ENCODE results near the gene OPHN1.

Gene OPHN1

DNA sequence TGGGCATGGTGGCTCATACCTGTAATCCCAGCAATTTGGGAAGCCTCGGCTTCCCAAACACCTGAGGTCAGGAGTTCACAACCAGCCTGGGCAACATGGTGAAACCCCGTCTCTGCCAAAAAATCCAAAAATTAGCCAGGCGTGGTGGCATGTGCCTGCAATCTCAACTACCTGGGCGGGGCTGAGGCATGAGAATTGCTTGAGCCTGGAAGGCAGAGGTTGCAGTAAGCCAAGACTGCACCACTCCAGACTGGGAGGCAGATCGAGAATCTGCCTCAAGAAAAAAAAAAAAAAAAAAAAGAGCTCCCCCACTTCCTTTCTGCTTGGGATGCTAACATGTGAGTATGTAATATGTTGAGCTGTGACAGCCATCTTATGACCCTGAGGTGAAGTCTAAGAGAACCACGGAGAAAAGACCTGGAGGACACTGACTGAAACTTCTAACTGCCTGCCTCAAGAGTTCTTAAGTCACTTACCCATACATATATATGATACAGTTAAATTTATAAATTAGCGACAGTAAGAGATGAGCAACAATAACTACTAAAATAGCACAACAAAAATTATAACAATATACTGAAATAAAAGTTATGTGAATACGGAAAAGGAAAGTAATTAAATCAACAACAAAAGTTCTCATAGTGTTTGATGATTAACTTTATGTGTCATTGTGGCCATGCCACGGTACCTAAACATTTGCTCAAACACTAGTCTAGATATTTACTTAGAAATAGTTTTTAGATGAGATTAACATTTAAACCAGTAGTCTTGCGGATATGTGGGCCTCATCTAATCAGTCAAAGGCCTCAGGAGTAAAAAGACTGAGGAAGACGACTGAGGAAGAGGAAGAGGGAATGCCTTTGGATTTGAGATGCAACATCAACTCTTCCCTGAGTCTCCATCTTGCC is 178.3 kb downstream of the OPHN1 start:
- no peak overlapping the region for H3K4me3 Mint-ChIP-seq
- H3K27ac Mint-ChIP-seq = no peak overlapping the region
- H3K9me3 Mint-ChIP-seq = no peaks in the 10 kb centered on the region
- no peaks in the 10 kb centered on the region for H3K27me3 Mint-ChIP-seq
- H3K36me3 Mint-ChIP-seq = no peaks in the 10 kb centered on the region
- no peaks in the 10 kb centered on the region for H3K4me1 Mint-ChIP-seq

DNA sequence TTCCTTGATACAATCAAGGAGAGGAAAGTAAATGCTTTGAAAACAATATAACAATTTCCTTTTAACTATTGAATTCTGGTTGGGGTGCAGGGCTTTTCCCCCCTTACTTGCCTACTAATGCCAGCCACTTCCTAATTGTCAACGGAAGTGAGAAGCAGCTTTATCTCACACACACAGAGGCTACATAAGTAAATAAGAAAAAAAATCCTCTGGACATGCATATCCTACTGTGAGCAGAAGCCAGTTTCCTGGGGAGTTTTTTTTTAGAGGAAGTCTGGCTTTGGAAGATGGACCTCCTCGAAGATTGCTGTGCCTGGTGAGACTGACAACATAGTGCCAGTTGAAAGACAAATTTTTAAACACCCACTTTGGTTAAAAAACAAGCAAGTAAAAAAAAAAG is 180.6 kb downstream of the OPHN1 start:
- H3K4me1 Mint-ChIP-seq = no peaks in the 10 kb centered on the region
- no peaks in the 10 kb centered on the region for H3K9me3 Mint-ChIP-seq
- no peak overlapping the region for H3K27ac Mint-ChIP-seq
- H3K27me3 Mint-ChIP-seq = peaks cover 2% of the 10 kb centered on the region
- no peak overlapping the region for H3K4me3 Mint-ChIP-seq
- H3K36me3 Mint-ChIP-seq = no peaks in the 10 kb centered on the region

DNA sequence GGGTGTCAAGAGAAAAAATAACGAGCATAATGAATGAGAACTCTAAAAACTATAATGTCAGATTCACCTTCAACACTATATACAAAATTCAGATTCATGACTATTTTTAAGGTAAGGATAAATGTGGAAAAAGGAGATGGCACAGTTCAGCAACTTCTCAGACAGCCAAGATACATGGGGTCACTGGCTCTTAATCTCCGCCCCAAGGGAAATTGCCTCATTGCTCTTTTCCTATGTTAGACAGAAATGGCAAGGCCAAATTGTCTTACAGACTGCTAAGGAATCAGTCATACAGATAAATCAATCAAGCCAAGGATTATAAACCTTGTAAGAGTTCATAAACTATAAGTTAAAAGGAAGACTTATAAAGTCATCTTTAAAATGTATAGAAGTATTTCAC is 183.4 kb downstream of the OPHN1 start:
- Mint-ChIP-seq H3K9me3 (no peaks in the 10 kb centered on the region), H3K27me3 (peaks cover 2% of the 10 kb centered on the region), H3K4me1 (no peaks in the 10 kb centered on the region), H3K27ac (no peak overlapping the region), H3K36me3 (no peaks in the 10 kb centered on the region), H3K4me3 (no peak overlapping the region)

DNA sequence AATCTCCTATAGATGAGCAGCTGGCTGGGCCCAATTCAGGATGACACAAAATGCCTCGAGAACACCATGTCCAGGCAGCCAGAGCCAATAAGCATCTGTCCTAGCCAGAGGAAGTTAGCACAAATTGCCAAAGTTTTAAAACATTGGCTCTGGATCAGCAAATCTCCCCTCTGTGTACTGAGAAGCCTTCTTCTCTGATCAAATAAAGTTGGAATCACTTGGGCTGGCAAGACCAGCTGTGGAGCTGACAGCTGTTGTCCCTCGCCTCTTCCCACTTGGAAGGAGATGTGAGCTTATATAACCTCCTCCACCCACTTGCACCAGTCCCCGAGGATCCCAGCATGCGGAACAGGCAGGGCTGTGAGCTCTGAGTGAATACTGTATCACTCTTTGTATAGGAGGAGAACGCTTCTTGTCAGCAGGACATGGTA is 183.9 kb downstream of the OPHN1 start:
- H3K4me1 Mint-ChIP-seq = no peaks in the 10 kb centered on the region
- no peaks in the 10 kb centered on the region for H3K36me3 Mint-ChIP-seq
- peaks cover 2% of the 10 kb centered on the region for H3K27me3 Mint-ChIP-seq
- H3K4me3 Mint-ChIP-seq = no peak overlapping the region
- H3K27ac Mint-ChIP-seq = no peak overlapping the region
- no peaks in the 10 kb centered on the region for H3K9me3 Mint-ChIP-seq

DNA sequence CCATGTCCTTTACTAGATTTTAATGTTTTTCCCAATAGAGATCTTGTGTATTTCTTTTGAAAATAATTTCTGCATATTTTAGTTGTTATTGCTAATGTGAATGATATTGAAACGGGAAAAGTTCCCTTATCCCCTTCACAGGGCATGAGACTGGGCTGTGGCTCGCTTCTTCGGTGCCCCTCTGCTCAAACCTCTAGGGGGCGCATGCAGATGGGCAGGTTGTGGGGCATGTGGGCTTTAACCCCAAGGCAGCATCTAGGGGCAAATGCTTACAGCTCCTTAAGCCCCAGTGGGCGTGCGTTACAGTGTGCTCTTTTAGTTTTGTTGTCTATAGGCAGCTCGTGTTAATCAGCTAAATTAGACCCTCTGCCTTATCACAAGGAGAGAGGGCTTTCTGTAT is 194.7 kb downstream of the OPHN1 start:
- Mint-ChIP-seq H3K27me3 (no peaks in the 10 kb centered on the region), H3K9me3 (no peaks in the 10 kb centered on the region), H3K4me3 (no peak overlapping the region), H3K36me3 (no peaks in the 10 kb centered on the region), H3K4me1 (no peaks in the 10 kb centered on the region), H3K27ac (no peak overlapping the region)

DNA sequence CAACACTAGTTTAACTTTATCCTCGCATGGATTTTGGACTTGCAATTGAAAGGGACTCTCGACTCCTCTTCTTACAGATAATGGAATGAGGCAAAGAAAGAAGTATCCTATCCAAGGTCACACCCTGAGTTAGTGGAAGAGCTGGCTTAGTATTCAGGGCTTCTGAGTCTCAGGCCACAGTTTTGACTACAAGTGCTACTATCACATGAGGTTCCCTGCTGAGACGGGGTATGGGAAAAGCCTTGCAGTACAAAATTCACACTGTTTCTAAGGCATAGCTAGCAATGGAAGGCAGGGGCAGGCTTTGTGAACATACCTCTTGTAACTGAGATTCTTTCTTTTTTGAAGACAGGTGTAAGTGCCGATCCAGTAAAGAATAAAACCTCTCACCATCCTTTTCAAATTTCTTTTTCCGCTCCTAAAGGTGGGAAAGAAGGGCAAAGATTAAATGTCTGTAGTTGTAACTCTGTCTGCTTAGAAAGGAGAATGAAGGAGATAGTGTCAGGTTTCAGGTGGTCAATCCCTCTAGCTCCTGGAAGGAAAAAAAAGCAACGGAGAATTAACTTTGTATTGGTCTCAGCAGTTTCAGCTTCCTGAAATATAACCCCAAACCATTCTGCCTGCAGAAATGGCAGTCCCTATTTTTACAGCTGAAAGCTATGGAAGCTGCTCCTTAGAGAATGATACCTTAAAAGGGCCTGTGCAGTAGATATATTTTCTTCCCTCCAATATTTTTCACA is 199.0 kb downstream of the OPHN1 start:
- Mint-ChIP-seq H3K4me3 (no peak overlapping the region), H3K27ac (no peak overlapping the region), H3K36me3 (no peaks in the 10 kb centered on the region), H3K4me1 (no peaks in the 10 kb centered on the region), H3K27me3 (no peaks in the 10 kb centered on the region), H3K9me3 (no peaks in the 10 kb centered on the region)

DNA sequence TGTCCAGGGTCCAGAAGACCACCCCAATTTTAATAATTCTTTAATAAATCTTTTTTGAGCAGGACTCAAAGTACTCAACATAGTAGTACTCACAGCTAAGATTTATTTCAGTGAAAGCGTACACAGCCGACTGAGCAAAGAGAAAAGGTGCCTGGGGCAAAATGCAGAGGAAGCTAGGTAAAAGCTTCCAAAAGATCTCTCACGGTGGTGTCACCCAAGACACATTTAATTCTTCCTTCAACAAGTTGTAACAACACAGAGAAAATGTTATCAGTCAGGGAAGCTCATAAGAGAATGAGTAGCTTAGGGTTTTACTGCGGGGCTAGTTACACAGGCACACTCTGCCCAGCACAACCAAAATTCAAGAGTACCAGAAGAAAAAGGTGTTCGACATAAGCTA is 201.1 kb downstream of the OPHN1 start:
- Mint-ChIP-seq H3K27me3 (no peaks in the 10 kb centered on the region), H3K9me3 (no peaks in the 10 kb centered on the region), H3K4me1 (no peaks in the 10 kb centered on the region)

DNA sequence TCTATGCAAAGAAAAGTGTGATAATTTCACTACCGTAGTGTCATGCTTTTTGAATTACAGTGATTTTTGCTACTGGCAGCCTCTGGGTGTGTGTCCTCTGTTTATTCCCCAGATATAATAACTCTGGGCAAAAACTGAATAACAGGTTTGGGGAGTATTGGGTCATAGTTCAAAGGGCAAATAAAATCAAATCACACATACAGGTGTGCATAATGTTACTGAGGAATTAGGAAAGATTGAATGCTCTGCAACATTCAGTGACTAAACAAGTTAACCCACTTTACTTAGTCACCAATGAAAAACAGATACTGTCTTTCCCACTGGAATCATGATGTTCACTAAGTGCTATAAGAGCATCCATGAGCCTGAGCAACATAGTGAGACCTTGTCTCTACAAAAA is 224.3 kb downstream of the OPHN1 start:
- Mint-ChIP-seq H3K27me3 (peaks cover 6% of the 10 kb centered on the region), H3K4me3 (no peak overlapping the region), H3K9me3 (no peaks in the 10 kb centered on the region), H3K4me1 (no peaks in the 10 kb centered on the region), H3K36me3 (no peaks in the 10 kb centered on the region), H3K27ac (no peak overlapping the region)

More for the DNA sequence above, 201.1 kb downstream of the OPHN1 start:
- Mint-ChIP-seq H3K27ac (no peak overlapping the region), H3K36me3 (no peaks in the 10 kb centered on the region), H3K4me3 (no peak overlapping the region)

DNA sequence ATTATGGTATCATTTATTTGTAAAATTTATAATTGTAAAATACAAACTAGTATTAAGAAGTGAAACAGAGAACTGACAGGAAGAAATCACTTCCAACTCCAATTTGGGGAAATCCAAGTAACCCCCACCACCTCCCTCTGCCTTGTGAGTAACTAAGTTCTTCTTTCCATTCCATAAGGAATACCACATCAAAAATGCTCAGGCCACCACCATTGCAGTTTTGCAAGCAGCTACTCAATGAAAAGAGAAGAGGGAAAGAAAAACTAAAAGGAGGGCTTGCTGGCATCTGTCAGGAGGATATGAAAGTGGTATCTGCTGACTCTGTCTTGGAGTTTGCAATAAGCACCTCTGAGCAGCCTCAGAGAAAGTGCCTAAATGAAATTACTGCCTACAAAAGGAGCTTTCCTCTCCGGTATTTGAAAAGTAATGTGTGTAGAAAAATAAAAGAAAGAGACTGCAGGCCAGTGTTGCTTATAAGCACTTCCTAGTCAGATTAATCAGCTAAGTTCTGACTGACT is 228.7 kb downstream of the OPHN1 start:
- H3K36me3 Mint-ChIP-seq = no peaks in the 10 kb centered on the region
- H3K4me3 Mint-ChIP-seq = no peak overlapping the region
- no peaks in the 10 kb centered on the region for H3K4me1 Mint-ChIP-seq
- H3K27me3 Mint-ChIP-seq = peaks cover 1% of the 10 kb centered on the region
- no peak overlapping the region for H3K27ac Mint-ChIP-seq
- no peaks in the 10 kb centered on the region for H3K9me3 Mint-ChIP-seq

DNA sequence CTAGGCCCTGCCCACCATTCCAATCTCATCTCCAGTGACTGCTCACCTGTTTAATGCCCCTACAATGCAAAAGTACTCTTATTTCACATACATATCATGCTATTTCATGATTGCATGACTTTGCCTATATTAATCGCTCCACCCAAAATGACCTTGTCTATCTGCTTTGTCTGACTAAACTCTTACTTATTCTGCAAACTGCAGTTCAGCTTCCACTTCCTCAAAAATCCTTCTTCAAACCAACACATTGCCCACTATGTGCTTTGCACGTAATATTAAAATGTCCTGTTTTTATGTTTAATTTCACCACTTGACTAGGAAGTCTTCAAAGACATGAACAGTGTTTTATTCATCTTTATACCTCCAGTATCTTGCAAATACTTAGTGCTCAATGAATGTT is 229.6 kb downstream of the OPHN1 start:
- Mint-ChIP-seq H3K4me3 (no peak overlapping the region), H3K4me1 (no peaks in the 10 kb centered on the region), H3K9me3 (no peaks in the 10 kb centered on the region), H3K36me3 (no peaks in the 10 kb centered on the region), H3K27ac (no peak overlapping the region), H3K27me3 (peaks cover 1% of the 10 kb centered on the region)

DNA sequence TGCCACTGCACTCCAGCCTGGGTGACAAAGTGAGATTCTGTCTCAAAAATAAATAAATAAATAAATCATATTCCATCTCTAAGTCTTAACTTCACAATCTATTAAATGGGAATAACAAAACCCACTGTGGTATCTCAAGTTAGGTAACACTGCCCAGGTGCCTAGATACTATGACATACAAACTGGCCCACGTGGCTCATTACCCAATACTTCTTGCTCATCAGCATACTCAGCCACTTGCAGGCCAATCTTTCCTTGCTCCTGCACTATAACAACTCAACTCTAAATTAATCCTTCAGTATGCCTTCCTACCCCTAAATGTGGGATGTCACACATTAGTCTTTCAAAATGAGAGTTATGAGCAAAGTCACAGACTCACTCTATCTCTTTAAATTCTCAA is 230.1 kb downstream of the OPHN1 start:
- H3K27me3 Mint-ChIP-seq = peaks cover 1% of the 10 kb centered on the region
- H3K4me1 Mint-ChIP-seq = no peaks in the 10 kb centered on the region
- no peaks in the 10 kb centered on the region for H3K9me3 Mint-ChIP-seq
- no peak overlapping the region for H3K4me3 Mint-ChIP-seq
- no peaks in the 10 kb centered on the region for H3K36me3 Mint-ChIP-seq
- H3K27ac Mint-ChIP-seq = no peak overlapping the region

DNA sequence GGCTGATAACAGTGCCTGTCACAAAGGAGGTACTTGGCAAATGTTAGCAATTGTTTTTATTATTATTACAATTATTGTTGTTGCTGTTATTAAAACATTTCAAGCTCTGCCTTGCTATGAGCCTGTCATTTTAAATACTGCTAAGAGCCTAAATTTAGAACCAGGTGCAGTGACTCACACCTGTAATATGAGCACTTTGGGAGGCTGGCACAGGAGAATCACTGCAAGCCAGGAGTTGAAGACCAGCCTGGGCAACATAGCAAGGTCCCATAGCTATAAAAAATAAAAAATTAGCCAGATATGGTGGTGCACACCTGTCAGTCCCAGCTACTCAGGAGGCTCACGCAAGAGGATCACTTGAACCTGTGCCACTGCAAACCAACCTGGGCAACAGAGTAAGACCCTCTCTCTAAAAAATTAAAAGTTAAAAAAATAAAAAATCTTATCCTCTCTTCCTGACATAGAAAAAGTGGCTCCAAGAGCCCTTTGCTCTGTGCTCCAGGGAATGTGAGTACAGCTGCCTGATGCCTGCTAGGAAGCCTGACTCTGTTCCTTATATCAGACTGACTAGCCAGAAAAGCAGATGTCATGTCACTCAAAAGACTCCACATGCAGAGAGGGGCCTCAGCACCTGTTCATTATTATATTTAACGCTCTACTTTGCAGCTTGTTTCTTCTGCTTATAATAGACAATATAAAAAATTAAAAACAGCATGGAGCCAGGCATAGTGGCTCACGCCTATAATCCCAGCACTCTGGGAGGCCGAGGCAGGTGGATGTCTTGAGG is 234.0 kb downstream of the OPHN1 start:
- no peaks in the 10 kb centered on the region for H3K4me1 Mint-ChIP-seq
- no peaks in the 10 kb centered on the region for H3K27me3 Mint-ChIP-seq
- H3K4me3 Mint-ChIP-seq = no peak overlapping the region
- no peaks in the 10 kb centered on the region for H3K36me3 Mint-ChIP-seq
- H3K9me3 Mint-ChIP-seq = no peaks in the 10 kb centered on the region
- H3K27ac Mint-ChIP-seq = no peak overlapping the region

DNA sequence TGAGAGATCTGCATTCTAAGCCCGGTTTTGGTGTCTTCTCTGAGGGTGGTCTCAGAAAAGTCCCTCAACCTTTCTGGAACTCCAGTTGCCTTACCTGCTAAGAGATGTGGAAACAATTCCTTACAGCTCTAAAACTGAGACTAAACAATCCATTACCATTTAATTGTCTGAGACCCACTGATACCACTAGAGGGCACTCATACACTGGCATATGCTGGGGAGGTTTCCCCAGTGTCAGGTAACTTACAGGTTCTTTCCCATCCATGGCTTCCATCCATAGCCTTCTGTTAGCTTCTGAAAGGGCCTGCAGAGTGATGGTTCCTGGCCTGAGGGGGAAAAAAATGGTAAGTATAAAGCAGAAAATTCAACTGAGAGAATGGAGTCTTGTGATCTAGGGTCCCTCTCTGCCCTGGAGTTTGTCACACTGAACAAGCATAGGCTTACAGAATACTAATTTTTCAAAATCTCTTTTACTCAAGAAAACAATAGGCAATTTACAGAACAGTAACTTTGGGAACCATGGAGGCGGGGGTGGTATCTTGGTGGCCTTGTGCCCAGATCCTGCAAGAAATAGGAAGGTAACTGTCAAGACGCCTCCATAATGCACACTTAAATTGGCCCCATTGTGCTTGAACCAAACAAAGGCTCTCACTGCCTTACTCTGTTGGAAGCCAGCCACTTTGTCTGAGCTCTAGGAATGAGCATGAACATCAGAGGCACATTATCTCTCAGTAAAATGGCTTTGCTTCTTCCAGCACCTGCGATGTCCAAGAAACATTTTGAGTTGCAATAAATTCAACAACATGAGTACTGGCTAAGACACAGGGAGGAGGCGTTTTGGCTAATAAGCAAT is 236.1 kb downstream of the OPHN1 start:
- H3K36me3 Mint-ChIP-seq = no peaks in the 10 kb centered on the region
- peaks cover 7% of the 10 kb centered on the region for H3K4me1 Mint-ChIP-seq
- H3K27ac Mint-ChIP-seq = no peak overlapping the region
- H3K27me3 Mint-ChIP-seq = no peaks in the 10 kb centered on the region
- H3K9me3 Mint-ChIP-seq = no peaks in the 10 kb centered on the region
- no peak overlapping the region for H3K4me3 Mint-ChIP-seq

DNA sequence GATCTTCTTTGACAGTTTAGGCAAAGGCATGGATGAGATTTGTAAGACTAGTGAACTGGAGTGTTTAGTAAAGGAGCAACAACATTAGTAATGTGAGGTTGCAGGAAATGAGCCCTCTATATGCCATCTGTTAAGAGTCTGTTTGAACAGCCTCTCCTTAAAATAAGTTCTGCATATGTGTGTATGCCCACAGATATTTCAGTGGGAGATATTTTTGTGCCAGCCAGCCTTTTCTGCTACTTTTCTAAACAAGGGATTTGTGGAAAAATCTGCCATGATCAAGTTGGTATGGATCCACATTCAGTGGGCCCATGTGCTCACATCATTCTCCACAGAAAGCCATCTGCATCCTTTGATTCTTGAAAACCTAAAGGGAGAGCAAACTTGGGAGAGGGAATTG is 237.7 kb downstream of the OPHN1 start:
- H3K9me3 Mint-ChIP-seq = no peaks in the 10 kb centered on the region

DNA sequence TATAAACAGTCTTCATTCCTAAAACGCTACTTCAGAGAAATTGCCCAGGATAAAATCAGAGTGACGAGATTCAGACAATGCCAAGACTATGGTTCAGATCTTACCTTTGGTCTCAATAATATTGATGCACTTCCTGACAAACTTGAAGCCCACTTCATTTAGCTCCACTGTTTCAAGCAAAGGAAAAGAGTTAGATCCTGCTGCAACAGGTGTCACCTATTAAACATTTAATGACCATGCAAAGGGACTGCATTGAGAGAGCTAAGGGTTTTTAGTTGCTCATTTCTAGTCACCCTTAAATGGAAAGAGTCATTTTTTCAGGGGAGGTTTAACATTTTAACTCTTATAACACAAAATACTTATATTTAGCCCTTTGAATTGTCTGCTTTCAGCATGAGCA is 239.5 kb downstream of the OPHN1 start:
- Mint-ChIP-seq H3K9me3 (no peaks in the 10 kb centered on the region), H3K4me3 (no peak overlapping the region), H3K27me3 (peaks cover 3% of the 10 kb centered on the region), H3K27ac (no peak overlapping the region), H3K4me1 (peaks cover 7% of the 10 kb centered on the region), H3K36me3 (no peaks in the 10 kb centered on the region)

More for the DNA sequence above, 237.7 kb downstream of the OPHN1 start:
- Mint-ChIP-seq H3K27ac (no peak overlapping the region), H3K36me3 (no peaks in the 10 kb centered on the region), H3K4me3 (no peak overlapping the region), H3K4me1 (peaks cover 7% of the 10 kb centered on the region), H3K27me3 (no peaks in the 10 kb centered on the region)

All from activated naive CD4-positive, alpha-beta T cell treated with anti-CD3 and anti-CD28 coated beads, Interleukin-2, amount 50 U/mL, for 24 hours (primary cell).